Measurements from ENCODE around the gene TNRC6B.

- TF ChIP-seq GATA2 (IDR thresholded peaks at IDR 0.05; ENCODE audit: low read depth, low read length) (no peak), GATA3 (IDR thresholded peaks at IDR 0.05; ENCODE audit: low read depth, low read length) (no peak)
Measured at GRCh38 chr22:40314041-40314440, 136.3 kb downstream of the TNRC6B start.
